A549 treated with CpdA at 1 μM for 4 hours (cell line): ENCODE results near the gene LPCAT3. TPM values are rescaled to one million over a fixed set of nuclear protein-coding genes. Genes with fewer than 3 reads are reported as not detected.

Experiments
- total RNA-seq: library from RNA; stranded (reverse); fragments of 200-300 nt; extraction: Qiagen RNA extraction; gene quantifications from 5 replicates; pipeline ENCODE4 v1.2.3, GENCODE V29; 2022; ENCODE audit warnings: low read depth

The LPCAT3 gene, protein sequence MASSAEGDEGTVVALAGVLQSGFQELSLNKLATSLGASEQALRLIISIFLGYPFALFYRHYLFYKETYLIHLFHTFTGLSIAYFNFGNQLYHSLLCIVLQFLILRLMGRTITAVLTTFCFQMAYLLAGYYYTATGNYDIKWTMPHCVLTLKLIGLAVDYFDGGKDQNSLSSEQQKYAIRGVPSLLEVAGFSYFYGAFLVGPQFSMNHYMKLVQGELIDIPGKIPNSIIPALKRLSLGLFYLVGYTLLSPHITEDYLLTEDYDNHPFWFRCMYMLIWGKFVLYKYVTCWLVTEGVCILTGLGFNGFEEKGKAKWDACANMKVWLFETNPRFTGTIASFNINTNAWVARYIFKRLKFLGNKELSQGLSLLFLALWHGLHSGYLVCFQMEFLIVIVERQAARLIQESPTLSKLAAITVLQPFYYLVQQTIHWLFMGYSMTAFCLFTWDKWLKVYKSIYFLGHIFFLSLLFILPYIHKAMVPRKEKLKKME
- 26.2 to 31.5 TPM (median 27.2 TPM) in 5 replicates for total RNA-seq

DNA sequence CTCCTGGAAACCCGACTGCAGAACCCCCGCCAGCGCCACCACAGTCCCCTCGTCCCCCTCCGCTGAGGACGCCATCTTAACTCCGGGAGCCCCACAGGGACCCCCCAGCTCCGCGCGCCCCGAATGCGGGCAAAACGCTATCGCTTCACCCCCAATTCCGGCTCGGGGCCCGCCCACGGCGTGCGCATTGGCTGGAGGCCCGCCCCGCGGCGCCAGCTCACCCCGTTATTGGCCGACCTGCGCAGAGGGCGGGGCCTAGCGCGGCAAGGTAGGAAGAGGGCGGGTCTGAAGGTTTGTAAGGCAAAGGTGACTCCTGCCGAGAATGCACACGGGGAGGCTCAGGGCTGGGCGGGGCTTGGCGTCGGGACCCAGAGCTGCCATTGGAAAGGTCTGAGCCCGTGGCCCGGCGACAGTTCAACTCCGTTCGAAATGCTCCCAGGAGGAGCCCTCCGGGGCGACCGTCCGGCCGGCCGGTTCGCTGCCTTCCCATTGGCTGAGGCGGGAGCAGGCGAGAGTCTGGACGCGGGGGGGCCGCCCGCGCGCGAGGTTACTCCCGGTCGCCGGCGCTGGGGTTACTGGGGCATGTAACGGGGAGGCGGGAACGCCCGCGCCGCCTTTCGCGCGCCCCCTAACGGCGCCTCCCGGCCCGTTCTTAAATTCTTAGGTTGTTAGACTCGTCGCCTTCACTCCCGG is at the start of gene LPCAT3:
Gene LPCAT3 (minus strand): TSS at position 127 of the 693 bp plus-strand sequence. CDS start 52 bp downstream, at position 75.

DNA sequence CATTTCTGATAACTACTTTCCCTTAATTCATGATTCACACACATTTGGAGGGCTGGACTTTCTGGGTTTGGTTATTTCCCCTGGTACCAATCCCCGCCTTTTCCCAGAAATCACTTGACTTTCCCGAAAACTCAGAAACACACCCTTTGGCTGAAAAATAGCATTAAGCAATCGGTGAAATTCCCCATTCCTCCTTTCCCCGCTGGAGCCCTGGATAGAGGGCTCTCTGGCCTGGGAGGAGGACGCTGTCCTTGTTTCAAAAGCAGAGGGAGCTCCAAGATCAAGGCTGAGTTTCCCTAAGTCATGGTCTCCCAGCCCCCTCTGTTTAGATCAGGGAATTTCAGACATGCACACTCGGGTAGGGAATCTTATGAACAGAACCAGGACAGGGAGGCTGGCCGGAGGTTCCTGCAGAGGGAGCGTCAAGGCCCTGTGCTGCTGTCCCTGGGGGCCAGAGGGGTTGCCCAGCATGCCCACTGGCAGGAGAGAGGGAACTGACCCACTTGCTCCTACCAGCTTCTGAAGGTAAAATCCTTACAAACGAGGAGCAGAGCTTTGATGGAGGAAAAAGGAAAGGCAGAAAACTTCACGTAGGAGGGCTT is 42.2 kb upstream of the LPCAT3 start, which contains the start of gene C1S:
Gene C1S (plus strand): TSS at position 366 of the 602 bp plus-strand sequence. CDS start 1,195 bp downstream, outside the sequence.

DNA sequence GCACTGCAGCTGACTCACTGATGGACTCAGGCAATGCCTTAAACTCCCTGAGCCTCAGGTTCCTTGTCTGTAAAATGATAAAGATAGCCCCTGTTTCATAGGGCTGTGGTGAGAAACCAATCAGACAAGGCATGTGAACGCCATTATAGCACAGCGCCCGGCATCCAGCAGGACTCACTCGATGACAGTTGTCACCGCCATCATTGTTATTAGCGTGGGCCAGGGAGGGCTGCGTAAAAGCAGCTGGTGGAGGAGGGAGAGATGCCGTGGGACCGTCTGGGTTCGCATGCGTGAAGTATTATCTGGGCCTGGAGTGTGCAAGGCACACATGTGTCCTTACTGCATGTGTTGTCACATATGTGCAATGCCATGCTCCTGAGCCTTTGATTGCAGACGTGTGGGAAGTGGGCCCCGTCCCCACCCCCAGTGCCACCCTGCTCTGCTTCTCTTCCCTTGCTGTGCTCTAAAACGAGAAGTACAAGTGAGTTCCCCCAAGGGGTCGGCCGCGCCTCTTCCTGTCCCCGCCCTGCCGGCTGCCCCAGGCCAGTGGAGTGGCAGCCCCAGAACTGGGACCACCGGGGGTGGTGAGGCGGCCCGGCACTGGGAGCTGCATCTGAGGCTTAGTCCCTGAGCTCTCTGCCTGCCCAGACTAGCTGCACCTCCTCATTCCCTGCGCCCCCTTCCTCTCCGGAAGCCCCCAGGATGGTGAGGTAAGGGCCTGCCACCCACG is 67.3 kb downstream of the LPCAT3 start, which contains the start of gene PTPN6:
Gene PTPN6 (plus strand): TSS at position 546 of the 730 bp plus-strand sequence. CDS start 157 bp downstream, at position 703.

DNA sequence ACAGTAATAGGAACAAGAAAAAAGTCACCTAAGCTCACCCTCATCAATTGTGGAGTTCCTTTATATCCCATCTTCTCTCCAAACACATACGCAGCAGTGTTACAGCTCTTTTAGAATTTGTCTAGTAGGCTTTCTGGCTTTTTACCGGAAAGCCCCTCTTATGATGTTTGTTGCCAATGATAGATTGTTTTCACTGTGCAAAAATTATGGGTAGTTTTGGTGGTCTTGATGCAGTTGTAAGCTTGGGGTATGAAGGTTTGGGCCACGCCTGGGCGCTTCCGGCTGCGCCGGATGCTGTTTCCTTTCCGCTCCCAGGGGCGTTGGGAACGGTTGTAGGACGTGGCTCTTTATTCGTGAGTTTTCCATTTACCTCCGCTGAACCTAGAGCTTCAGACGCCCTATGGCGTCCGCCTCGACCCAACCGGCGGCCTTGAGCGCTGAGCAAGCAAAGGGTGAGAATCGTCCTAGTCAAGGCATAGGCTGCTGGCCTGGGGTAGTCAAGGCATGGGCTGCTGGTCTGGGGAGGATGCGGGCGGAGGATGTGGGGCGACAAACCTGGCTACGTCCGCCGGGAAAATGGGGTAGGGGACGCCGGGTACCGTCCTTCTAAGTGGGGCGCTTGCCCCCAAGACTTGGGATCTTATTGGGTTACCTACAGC is 74.4 kb downstream of the LPCAT3 start, which contains the start of the genes C12orf57 and RNU7-1:
Gene C12orf57 (plus strand): TSS at position 301 of the 659 bp plus-strand sequence. CDS start 100 bp downstream, at position 401.
Gene RNU7-1 (plus strand): TSS at position 95 of the 659 bp plus-strand sequence.

DNA sequence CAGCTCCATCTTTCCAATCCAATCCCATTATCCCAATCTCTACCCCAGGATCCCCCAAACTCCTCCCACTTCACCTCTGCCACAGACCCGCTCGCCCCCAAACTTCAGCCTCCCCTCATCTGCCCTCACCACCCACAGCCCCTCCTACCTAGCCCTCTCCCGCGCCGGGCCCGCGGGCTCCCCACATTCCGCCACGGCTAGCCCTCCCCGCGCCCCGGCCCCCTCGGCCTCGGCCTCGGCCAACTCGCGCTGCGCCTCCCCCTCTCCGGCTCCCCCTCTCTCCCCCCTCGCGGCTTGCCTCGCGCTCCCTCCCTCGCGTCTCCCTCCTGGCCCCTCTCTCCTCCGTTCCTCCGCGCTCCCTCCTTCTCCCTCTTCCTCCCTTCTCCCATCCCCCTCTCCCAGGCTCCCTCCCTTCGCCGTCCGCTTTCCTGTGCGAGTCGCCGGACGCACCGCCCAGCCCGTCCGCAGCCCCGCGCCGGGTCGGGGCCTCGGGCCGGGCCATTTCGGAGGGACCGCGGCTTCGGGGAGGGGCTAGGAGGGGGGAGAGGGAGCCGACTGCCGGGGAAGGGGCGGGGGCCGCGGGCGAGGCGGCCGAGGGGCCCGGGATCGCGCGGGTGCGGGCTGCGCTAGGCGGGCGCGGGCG is 90.8 kb downstream of the LPCAT3 start, which contains the start of gene ATN1:
Gene ATN1 (plus strand): TSS at position 581 of the 643 bp plus-strand sequence. CDS start 6,043 bp downstream, outside the sequence.

Other genes with a start within 250 kb of the LPCAT3 start
- gene LAG3, start 246.0 kb downstream of the LPCAT3 start, total RNA-seq = 0.87 to 2.2 TPM (median 1.6 TPM) in 5 replicates
- not detected in 5 replicates for gene CD4, start 228.9 kb downstream of the LPCAT3 start, total RNA-seq
- gene GPR162, start 196.7 kb downstream of the LPCAT3 start, total RNA-seq = 0.31 to 0.54 TPM (median 0.42 TPM) in 5 replicates
- gene P3H3, start 190.1 kb downstream of the LPCAT3 start, total RNA-seq = 20.2 to 31.6 TPM (median 27.4 TPM) in 5 replicates
- 1.7 to 2.4 TPM (median 1.9 TPM) in 5 replicates for gene GNB3, start 177.6 kb downstream of the LPCAT3 start, total RNA-seq
- gene CDCA3, start 167.2 kb downstream of the LPCAT3 start, total RNA-seq = 80.3 to 92.3 TPM (median 82.2 TPM) in 5 replicates
- 74.6 to 97.4 TPM (median 77.2 TPM) in 5 replicates for gene USP5, start 166.3 kb downstream of the LPCAT3 start, total RNA-seq
- gene TPI1, start 150.9 kb downstream of the LPCAT3 start, total RNA-seq = 1,360 to 1,675 TPM (median 1,619 TPM) in 5 replicates
- gene SPSB2, start 145.2 kb downstream of the LPCAT3 start, total RNA-seq = 16.8 to 22.9 TPM (median 19.9 TPM) in 5 replicates
- 16.4 to 17.9 TPM (median 16.5 TPM) in 5 replicates for gene LRRC23, start 113.7 kb downstream of the LPCAT3 start, total RNA-seq
- 41.2 to 50.5 TPM (median 42.1 TPM) in 5 replicates for gene ENO2, start 103.9 kb downstream of the LPCAT3 start, total RNA-seq
- 48.9 to 77.1 TPM (median 73.0 TPM) in 5 replicates for gene ATN1, start 90.5 kb downstream of the LPCAT3 start, total RNA-seq
- not detected in 5 replicates for gene RNU7-1, start 74.7 kb downstream of the LPCAT3 start, total RNA-seq
- gene C12orf57, start 74.5 kb downstream of the LPCAT3 start, total RNA-seq = 250 to 321 TPM (median 290 TPM) in 5 replicates
- gene PTPN6, start 67.1 kb downstream of the LPCAT3 start, total RNA-seq = 10.3 to 13.1 TPM (median 12.1 TPM) in 5 replicates
- 308 to 350 TPM (median 341 TPM) in 5 replicates for gene PHB2, start 47.8 kb downstream of the LPCAT3 start, total RNA-seq
- gene EMG1, start 47.6 kb downstream of the LPCAT3 start, total RNA-seq = 61.3 to 69.0 TPM (median 66.0 TPM) in 5 replicates
- gene C1S, start 42.2 kb upstream of the LPCAT3 start, total RNA-seq = 36.8 to 62.7 TPM (median 41.0 TPM) in 5 replicates
- gene C1R, start 74.0 kb upstream of the LPCAT3 start, total RNA-seq = 24.3 to 43.4 TPM (median 26.6 TPM) in 5 replicates
- 9.4 to 17.0 TPM (median 10.3 TPM) in 5 replicates for gene C1RL, start 90.7 kb upstream of the LPCAT3 start, total RNA-seq
- gene RBP5, start 110.4 kb upstream of the LPCAT3 start, total RNA-seq = not detected in 5 replicates
- gene CLSTN3, start 111.9 kb upstream of the LPCAT3 start, total RNA-seq = 12.6 to 18.0 TPM (median 14.3 TPM) in 5 replicates
- gene PEX5, start 171.2 kb upstream of the LPCAT3 start, total RNA-seq = 31.1 to 37.0 TPM (median 33.4 TPM) in 5 replicates